GM19395 (cell line): ENCODE measurements around the gene OR6C76.
"Not testable (repeated sequence)": the region's sequence is repeated elsewhere in the genome, so short reads cannot be mapped to it uniquely, and the experiment has no call there.

Experiments
- ATAC-seq: cut with Tn5 transposase; IDR thresholded peaks from one replicate; pipeline ENCODE4 v1.9.1; 2021; ENCODE audit warnings: mild to moderate bottlenecking, moderate library complexity; ENCODE audit not compliant: unreplicated experiment

OR6C76 gene

DNA sequence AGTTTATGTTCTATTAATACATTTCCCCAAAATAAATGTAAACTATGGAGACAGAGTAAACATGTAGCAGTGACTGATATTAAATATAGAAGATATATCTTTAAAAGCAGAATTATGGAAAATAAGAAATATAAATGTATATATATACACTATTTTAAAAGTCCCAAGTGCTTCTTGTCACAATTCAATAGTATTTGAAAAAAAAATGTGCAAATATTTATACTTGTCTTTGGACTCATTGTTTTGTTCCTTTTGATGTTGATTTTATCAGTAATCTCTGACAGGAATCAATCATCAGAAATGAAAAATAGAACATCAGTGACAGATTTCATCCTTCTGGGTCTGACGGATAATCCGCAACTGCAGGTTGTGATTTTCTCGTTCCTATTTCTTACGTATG is at the start of gene OR6C76:
OR6C76 (plus strand) TSS at position 301 of the 400 bp plus-strand sequence; CDS start at position 301, 0 bp downstream.
- ATAC-seq = no peak

DNA sequence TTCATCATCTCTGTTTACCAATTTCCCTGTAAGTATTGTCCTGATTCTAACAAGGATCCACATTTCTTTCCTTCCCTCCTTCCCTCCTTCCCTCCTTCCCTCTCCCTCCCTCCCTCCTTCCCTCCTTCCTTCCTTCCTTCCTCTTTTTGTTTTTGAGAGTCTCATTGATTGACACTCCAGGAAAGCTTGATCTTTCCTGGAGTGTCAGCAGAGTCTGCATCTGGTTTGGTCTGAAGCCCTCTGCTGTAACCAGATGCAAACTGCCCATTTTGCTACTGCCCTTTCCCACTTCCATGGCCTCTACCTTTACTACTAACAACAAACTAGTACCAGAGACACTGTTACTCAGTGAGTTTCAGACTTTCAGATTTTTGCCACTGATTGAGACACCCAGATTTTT is 40.2 kb upstream of the OR6C76 start:
- no peak for ATAC-seq

DNA sequence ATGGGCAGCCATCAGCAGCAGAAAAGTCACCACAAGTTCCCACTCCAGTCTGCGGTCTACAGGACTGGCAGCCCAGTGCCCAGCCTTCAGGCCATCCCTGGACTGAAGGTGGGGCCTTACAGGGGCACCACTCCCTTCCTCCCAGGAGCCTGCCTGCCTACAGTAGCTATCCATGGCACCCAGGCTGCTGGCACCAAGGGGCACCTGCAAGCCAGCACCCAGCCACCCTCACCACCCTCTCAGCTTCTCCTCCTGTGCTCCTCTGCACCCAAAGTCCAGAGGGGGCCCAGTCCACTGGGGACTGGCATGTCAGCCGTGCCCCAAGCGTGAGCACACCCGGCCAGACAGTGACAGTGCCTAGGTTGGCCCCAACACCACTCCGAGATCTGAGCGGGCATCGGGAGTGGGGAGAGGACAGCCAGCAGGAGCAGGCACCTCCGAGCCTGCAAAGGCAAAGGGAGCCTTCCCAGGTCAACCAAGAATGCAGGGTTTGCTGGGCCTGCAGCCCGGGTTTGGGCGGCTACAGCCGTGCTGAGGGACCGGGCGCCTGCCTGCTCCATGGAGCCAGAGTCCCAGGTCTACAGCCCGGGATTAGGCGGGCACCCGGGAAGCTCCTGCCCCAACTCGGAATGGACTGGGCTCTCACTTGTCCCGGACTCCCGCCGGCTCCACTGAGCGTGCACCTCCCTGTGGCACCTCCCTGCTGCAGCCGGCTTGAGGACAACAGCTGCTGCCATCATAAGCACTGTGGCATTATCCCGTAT is 33.8 kb upstream of the OR6C76 start:
- ATAC-seq = no peak

DNA sequence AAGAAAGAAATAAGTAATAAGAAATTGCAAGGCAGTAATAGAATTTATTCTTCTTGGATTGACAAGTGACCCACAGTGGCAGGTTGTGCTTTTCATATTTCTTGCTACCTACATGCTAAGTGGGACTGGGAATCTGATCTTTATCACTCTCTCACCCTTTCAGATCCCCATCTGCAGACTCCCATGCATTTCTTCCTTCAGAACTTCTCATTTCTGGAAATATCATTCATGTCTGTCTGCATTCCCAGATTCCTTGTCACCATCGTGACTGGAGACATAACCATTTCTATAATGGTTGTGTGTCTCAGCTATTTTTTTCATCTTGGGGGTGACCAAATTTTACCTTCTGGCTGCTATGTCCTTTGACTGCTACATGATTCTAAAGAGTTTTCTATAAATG is 29.7 kb upstream of the OR6C76 start:
- ATAC-seq = no peak

DNA sequence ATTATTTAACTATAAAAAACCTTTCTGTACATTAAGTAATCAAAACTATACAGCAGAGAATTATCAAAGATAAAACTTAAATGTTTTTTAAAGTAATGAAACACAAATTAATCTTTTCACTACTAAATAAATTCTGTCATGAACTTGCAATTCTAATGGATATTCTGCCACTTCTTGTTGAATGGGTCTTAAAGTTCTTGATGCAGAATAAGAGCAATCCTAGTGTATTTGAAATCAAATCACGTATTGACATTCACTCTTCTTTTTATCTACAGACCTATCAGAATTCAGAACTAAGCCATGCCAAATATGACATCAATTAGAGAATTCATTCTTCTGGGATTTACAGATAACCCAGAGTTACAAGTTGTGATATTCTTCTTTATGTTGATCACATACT is 25.8 kb upstream of the OR6C76 start, which contains the start of gene OR6C65:
OR6C65 (plus strand) TSS at position 301 of the 400 bp plus-strand sequence; CDS start at position 301, 0 bp downstream.
- ATAC-seq = no peak

DNA sequence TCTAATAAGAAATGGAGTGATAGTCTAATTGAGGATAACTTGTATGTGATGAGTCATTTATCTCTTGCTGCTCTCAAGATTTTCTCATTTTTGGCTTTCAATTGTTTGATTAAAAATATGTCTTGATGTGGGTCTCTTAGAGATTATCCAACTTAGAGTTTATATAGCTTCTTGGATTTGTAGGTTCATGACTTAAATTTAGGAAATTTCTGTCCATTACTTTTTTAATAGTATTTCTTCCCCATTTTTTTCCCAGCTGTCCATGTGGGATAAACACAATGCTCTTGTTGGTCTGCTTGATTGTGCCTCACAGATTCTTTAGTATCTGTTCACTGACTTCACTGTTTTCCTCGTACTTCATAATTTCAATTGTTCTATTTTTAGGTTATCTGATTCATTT is 18.2 kb upstream of the OR6C76 start:
- no peak for ATAC-seq

DNA sequence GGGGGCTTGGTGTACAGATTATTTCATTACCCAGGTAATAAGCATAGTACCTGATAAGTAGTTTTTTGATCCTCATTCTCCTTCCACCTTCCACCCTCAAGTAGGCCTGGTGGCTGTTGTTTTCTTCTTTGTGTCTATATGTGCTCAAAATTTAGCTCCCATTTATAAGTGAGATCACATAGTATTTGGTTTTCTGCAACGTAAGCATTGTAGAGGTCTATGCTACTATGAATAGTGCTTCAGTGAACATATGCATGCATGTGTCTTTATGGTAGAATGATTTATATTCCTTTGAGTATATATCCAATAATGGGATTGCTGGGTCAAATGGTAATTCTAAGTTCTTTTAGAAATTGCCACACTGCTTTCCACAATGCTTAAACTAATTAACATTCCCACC is 16.9 kb upstream of the OR6C76 start:
- not testable (repeated sequence) for ATAC-seq

DNA sequence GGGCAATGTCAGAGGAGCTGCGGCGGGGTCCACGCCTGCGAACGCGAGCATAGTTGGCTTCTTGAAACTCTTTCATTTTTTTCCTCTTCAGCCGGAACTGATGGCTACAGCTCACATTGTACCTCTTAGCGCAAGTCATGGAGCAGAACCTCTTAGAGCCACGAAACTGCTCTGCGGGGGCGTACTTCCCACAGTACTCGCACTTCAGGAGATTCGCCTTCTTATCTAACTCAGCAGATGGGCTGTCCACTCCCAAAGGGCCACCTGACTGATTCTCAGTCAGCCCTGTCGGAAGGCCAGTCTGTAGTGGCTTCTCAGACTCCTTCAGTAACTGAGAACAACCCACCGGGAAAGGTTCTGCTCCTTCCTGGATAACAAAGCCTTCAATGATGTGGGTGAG is 13.9 kb upstream of the OR6C76 start:
- ATAC-seq = not testable (repeated sequence)

DNA sequence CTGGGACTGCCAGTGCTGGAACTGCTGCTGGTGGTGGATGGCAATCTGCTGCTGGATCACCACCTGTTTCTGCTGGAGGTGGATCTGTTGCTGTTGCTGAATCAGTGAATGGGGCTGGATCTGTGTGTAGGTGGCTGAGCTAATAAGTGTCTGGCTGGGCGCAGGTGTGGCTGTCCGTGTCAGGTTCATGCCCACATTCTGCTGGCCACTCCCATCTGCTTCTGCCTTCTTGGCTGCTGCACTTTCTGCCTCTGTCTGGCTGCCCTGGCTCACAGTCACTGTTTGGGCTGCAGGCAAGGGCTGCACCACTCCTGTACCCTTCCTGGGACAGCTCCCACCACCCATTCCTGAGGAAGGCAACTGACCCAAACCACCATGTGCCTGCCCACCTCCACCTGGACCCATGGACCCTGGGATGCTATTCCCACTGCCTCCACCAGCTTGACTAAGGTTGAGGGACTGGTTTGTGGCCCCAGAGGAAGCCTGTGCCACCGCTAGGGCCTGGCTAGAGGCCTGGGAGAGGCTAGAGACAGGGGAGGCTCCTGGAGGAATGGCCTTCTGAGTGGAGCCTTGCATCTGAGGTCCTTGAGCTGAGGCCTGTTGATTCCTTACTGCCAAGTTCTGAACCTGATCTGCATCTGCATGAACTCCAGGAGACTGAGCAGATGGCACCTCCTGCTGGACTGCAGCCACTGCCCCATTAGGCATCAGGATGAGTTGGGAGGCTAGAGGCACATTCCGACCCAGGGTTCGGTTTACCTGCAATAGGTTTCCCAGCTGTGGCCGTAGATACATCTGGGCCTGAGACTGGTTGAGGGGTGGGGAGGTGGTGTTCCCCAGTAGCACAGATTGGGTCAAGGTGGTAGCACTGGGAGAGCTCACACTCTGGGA is 12.3 kb upstream of the OR6C76 start:
- not testable (repeated sequence) for ATAC-seq

DNA sequence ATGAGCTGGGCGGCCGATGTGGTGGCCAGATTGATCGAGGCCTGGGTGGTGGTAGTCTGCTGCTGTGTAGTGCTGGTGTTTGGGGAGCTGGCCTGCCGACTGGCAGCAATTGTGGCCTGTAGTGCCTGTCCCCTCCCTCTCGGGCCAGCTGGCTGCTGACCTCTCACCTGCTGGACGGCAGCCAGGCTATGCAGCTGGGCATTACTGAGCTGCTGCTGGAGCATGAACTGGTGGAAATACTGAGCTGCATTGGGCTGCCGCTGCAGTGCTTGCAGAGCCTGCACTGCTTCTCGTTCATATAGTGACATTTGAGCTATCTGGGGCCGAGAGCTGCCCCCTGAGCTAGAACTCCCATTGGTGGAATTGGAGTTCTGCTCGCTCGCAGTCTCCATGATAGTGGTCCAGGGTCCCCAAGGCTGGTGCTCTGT is 11.6 kb upstream of the OR6C76 start:
- not testable (repeated sequence) for ATAC-seq

DNA sequence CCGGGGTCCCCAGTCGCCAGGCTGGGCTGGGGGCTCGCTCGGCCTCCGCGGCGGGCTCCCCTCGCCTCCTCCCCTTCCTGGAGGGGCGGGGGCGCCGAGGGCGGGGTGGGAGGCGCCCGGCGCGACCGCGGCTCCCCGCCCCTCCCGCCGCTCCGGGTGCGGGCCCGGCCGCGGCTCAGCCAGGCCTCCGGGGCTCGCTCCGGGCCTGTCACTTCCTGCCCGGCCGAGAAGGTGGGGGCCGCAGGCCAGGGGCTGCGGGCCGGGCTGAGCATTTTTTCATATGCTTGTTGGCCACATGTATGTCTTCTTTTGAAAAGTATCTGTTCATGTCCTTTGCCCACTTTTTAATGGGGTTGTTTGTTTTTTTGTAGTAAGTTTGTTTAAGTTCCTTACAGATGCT is 11.2 kb upstream of the OR6C76 start:
- not testable (repeated sequence) for ATAC-seq

DNA sequence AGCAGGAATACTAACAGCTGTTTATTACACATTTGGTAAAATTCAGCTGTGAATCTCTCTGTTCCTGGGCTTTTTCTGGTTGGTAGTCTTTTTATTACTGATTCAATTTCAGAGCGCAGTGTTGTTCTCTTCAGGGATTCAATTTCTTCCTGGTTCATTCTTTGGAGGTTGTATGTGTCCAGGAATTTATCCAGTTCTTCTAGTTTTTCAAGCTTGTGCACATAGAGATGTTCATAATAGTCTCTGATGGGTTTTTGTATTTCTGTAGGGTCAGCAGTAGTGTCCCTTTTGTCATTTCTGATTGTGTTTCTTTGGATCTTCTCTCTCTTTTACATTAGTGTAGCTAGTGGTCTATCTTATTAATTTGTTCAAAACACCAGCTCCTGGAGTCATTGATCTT is 9.1 kb upstream of the OR6C76 start:
- no peak for ATAC-seq

DNA sequence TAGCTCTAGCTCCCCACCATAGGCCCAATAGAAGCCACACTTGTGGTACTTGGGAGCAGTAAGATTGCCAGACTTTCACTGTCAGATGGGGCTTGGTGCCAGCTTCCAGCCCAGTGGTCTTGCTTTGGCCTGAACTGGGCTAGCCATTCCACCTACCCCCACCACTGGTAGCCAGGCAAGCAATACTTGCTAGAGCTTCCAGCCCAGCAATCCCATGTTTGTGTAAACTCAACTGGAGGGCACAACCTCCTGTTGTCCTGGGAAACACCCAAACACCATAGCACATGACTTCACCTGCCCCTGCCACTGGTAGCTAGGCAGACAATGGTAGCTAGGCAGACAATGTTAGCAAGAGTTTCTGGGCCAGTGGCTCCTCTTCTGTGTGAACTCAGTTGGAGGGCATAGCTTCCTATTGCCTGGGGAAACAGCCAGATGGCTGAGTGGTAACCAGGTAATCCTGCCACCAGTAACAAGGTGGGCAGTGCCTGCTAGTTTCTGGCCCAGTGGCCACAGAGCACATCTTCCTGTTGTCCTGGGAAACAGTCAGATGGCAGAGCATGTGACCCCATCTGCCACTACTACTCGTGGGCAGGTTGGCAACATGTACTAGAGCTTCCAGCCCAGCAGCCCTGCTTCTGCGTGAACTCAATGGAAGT is 5.6 kb upstream of the OR6C76 start:
- no peak for ATAC-seq

DNA sequence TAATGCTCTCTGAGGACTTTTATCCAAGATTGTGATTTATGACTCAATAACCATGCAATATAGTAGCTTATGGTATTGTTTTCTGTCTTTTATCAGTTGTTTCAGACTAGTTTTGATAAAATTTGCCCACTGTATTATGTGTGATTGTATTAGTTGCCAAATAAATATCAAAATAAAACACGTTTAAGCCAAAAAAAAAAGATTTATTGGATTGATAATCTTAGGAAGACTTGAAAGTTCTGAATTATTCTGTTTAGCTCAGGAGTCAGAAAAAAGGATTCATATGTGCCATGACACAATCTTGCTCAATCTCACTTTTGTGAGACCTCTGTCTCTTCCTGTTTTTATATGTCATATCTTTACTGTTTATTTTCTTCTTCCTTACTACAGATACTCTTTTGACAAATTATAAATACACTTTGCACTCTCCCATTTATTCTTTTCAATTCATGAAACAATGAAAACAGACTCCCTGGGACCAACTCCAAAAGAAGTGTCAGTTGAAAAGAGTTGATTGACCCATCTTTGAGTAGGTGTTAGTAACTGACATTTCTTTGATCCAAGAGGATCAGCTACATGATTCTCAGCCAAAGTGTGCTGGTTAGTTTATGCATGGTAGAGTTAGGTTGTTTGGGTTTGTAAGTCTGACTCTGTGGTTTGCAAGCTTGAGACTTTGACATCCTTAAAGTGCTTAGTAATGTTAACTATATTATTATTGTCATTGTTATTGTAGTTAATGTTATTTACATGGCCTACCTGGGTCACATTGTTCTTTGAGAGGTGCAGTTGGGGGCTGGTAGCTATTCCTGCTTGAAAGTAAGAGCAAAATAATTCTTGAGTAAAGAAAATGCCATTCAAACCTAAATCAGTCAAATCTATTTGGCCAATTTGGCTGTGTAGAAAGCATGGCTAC is 2.5 kb downstream of the OR6C76 start:
- no peak for ATAC-seq

DNA sequence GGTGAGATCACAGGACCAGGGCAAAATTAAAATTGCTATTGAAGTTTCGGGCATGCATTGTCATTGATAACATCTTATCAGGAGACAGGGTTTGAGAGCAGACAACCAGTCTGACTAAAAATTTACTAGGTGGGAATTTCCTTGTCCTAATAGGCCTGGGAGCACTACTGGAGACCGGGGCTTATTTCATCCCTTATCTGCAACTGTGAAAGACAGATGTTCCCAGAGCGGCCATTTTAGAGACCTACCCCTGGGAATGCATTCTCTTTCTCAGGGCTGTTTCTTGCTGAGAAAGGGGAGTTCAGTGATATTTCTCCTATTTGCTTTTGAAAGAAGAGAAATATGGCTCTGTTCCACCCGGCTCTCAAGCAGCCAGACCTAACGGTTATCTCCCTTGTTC is 15.2 kb downstream of the OR6C76 start:
- not testable (repeated sequence) for ATAC-seq

DNA sequence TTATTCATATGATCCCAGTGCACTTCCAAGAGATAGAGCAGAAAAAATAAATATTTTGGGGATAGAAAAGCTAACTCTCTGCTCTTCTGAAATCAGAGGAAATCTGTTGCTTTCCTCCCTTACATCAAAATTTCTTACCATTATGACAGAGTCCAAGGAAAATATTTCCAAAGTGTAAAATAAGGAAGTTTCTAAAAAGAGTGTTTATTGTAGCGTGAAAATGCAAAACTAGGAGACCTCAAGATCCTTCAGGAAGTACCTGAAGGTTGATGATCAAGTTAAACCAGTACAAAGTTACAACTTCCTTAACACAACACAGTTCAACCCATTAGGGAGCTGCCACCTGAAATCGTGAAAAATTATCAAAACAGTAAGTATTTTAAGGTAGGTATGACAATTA is 17.7 kb downstream of the OR6C76 start, which contains the start of gene OR6C2:
OR6C2 (plus strand) TSS at position 301 of the 400 bp plus-strand sequence. CDS start 8,138 bp downstream, outside the sequence.
- no peak for ATAC-seq

DNA sequence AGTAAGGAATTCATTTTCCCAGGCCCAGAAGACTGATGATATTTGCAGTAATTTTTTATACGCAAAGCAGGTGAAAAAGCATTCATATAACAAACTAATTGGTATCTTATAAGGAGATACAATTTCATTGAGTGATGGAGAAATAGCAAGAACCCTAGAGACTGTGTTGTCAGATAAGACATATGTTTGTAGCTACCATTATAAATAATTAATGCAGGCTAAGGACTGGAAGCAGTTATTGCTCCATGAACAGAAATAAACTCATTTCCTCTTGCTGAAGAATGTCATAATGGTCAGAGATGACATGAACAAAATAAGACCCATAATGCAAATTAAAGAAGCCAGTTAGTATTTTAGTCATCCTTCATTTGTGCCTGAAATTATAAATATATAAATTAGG is 19.3 kb downstream of the OR6C76 start:
- no peak for ATAC-seq

DNA sequence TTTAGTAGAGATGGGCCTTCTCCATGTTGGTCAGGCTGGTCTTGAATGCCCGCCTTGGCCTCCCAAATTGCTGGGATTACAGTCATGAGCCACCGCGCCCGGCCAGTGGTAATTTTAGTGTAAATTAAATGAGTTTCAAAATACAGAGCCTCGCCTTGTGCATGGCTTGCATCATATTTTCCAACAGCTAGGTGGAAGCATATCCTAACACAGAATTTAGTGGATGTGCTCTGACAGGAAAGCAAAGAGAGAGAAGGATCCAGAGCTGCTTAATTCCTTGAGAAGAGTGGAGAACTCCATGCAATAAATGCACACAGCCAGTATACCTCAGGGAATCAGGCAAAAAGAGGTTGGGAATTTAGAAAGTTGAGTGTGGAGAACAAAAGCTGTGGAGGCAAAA is 20.3 kb downstream of the OR6C76 start:
- ATAC-seq = no peak

DNA sequence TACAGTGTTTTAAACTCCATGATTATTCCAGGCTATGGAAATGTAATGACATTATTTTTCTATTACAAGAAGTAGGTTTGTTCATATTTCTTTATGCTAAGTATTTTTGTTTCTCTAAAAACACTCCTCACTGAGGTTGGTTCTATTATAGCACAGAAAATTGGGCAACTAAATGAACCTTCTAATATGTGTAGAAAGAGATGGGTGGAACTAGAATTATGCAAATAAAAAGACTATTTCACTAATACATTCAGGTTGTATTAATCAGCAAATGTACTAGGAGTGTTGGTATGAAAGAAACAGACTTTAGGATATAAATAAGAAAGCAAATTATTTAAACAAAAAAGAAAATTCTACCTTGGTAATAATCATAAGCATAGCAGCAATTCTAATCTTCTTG is 22.8 kb downstream of the OR6C76 start:
- ATAC-seq = no peak

DNA sequence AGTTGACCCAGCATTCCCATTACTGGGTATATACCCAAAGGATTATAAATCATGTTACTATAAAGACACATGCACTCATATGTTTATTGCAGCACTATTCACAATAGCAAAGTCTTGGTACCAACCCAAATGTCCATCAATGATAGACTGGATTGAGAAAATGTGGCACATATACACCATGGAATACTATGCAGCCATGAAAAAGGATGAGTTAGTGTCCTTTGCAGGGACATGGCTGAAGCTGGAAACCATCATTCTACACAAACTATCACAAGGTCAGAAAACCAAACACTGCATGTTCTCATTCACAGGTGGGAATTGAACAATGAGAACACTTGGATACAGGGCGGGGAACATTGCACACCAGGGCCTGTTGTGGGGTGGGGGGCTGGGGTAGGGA is 38.9 kb downstream of the OR6C76 start:
- not testable (repeated sequence) for ATAC-seq
